Left ventricle myocardium inferior (tissue), 1 donor: ENCODE measurements around the gene FBXO2. TPM values are rescaled to one million over a fixed set of nuclear protein-coding genes. Genes with fewer than 3 reads are reported as not detected.
A peak's percentile ranks its signal among the peaks of the same experiment; 100 is the strongest.

Experiments used
- DNase-seq: peaks from one replicate; pipeline ENCODE4 v3.0.0-alpha.2; 2020
- H3K27ac ChIP-seq: fragments of 200-600 bp; replicated peaks from 2 replicates; pipeline ENCODE4 v1.8.0; 2021
- H3K27me3 ChIP-seq: fragments of 200-600 bp; 2 replicates; pipeline ENCODE4 v1.8.0; 2021; ENCODE audit warnings: low read depth
- H3K36me3 ChIP-seq: fragments of 200-600 bp; 2 replicates; pipeline ENCODE4 v1.8.0; 2021
- H3K4me1 ChIP-seq: fragments of 200-600 bp; 2 replicates; pipeline ENCODE4 v1.8.0; 2021
- H3K4me3 ChIP-seq: fragments of 200-600 bp; 2 replicates; pipeline ENCODE4 v1.8.0; 2021; ENCODE audit warnings: mild to moderate bottlenecking, moderate library complexity
- H3K9me3 ChIP-seq: fragments of 200-600 bp; replicated peaks from 2 replicates; pipeline ENCODE4 v1.8.0; 2021
- intact Hi-C: fragments of 100-400 bp; cut with micrococcal nuclease; formaldehyde crosslinking; loops from one replicate; pipeline ENCODE4 v1.11.0; 2022
- total RNA-seq: library from RNA; stranded (reverse); fragmentation: NEBNext Ultra II Directional; extraction: Animal tissue kit (Norgen Biotek cat#: 25700); gene quantifications from one replicate; pipeline ENCODE4 v1.2.1, GENCODE V29; 2021
- TF ChIP-seq, protein P1 (sequence below): fragments of 200-600 bp; IDR thresholded peaks from 2 replicates; pipeline ENCODE4 v1.8.0; 2021; ENCODE audit warnings: antibody characterized with exemption, mild to moderate bottlenecking, borderline replicate concordance
- donor health status: DM: no; HTN: yes; CAD: no; lungs with severe emphysema.

FBXO2 gene
- total RNA-seq, 1 donor from 2014 or later, result 1.9 TPM

DNA sequence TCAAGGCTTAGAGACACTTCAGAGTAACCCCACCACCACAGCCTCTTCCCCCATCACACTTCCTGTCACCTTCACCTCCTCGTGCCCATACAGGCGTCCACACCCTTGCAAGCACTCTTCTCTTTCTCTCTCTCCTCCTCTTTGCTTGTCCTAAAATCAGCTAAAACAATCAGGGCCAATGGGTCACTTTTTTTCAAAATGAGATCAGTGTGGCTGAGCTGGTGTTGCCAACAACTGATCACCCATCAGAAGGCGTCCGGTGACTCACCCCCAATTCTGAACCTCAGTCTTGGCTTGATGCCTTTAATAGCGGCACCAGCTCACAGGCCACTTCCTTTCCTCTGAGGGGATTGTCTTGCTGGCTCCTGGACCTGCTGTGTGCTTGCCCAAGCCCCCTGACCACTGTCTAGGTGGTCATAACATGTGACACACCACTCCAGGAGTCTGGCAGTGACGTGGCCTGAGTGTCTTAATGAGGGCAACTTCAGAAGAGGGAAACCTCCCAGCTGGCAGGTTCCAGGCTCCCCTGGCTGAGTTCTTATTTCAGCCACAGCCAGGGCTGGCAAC lies 38.9 kb upstream of the FBXO2 start:
- Histone ChIP-seq H3K4me1 (peaks cover 14% of the 10 kb centered on the region), H3K27ac (no peak overlapping the region), H3K27me3 (peaks cover 93% of the 10 kb centered on the region), H3K4me3 (no peak overlapping the region), H3K9me3 (no peaks in the 10 kb centered on the region), H3K36me3 (no peaks in the 10 kb centered on the region)
- TF ChIP-seq, protein P1, sequence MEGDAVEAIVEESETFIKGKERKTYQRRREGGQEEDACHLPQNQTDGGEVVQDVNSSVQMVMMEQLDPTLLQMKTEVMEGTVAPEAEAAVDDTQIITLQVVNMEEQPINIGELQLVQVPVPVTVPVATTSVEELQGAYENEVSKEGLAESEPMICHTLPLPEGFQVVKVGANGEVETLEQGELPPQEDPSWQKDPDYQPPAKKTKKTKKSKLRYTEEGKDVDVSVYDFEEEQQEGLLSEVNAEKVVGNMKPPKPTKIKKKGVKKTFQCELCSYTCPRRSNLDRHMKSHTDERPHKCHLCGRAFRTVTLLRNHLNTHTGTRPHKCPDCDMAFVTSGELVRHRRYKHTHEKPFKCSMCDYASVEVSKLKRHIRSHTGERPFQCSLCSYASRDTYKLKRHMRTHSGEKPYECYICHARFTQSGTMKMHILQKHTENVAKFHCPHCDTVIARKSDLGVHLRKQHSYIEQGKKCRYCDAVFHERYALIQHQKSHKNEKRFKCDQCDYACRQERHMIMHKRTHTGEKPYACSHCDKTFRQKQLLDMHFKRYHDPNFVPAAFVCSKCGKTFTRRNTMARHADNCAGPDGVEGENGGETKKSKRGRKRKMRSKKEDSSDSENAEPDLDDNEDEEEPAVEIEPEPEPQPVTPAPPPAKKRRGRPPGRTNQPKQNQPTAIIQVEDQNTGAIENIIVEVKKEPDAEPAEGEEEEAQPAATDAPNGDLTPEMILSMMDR, result no peak
- intact Hi-C loops, result no loop called here
- no peak for DNase-seq

DNA sequence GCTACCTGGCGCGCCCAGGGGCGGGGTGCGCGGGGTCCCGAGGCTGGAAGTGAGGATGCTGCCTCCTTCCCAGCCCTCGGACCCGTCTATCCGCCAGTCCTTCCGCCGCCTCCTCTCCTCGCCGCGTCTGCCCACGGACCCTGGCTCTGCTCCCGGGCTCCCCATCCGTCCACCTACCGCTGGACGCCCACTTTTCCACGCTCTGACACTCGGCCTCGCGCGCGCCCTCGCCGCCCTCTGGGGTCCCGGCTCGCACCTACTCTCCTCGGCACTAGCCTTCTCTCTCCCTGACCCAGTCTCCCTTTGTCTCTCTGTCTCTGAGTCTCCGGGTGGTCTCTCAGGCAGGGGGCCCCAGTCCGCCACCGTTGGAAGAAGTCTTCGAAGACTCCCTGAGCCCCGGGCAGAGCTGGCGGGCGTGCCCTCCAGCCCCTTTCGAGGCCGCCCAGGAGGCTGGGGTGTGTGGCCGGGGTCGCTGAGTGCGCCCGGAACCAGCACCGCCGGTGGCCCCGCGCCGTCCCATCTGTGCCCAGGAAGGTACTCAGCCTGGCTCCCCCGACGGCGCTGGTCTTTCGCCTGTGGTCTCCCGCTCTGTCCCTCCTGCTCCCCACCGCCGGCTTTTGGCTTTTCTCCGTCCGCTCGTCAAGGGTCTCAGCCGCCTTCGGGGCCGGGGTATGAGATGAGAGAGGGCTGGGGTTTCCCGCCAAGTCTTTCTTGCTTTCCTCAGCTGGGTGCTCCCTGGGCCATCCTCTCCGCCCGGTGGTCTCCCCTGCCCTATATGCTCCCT lies 37.9 kb upstream of the FBXO2 start:
- intact Hi-C loops, result no loop called here
- Histone ChIP-seq H3K36me3 (no peaks in the 10 kb centered on the region), H3K27ac (no peak overlapping the region), H3K9me3 (no peaks in the 10 kb centered on the region), H3K4me3 (peak overlapping the region; percentile 53), H3K27me3 (peaks cover 93% of the 10 kb centered on the region), H3K4me1 (peaks cover 14% of the 10 kb centered on the region)
- TF ChIP-seq, protein P1, result no peak
- DNase-seq, result no peak

DNA sequence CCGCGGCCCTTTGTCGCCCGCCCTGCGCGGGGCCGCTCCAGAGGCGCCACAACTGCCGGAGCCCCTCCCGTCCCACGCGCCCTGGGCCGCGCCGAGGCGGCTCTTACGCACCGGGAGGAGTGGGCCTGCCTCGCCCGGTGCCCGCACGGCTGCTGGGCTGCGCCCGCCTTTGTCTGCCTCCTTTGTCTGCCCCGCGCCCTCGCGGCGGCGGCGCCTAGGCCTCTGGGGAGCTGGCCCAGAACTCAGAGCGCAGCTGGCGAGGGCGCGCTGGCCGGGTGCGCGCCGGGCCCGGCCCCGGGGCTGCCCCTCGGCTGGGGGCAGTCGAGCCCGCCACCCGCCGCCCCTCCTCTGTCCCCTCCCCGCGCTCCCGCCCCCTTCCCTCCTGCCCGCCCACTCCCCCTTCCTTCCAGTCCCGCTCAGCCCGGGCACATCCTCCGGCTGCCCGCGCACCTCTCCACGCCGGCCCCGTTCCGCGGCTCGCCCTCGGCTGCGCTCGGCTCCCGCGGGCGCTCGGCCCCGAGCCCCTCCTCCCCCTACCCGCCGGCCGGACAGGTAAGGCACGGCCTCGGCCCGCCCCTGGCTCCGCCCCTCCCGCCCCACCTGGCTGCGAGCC lies 37.2 kb upstream of the FBXO2 start, which contains the start of gene DRAXIN:
DRAXIN (plus strand) TSS at position 409 of the 613 bp plus-strand sequence. CDS start 14,549 bp downstream, outside the sequence.
- no peak for DNase-seq
- peak within 1 kb of the TSS; percentile 53 for H3K4me3 ChIP-seq
- peaks cover 14% of the 10 kb centered on the region for H3K4me1 ChIP-seq

DNA sequence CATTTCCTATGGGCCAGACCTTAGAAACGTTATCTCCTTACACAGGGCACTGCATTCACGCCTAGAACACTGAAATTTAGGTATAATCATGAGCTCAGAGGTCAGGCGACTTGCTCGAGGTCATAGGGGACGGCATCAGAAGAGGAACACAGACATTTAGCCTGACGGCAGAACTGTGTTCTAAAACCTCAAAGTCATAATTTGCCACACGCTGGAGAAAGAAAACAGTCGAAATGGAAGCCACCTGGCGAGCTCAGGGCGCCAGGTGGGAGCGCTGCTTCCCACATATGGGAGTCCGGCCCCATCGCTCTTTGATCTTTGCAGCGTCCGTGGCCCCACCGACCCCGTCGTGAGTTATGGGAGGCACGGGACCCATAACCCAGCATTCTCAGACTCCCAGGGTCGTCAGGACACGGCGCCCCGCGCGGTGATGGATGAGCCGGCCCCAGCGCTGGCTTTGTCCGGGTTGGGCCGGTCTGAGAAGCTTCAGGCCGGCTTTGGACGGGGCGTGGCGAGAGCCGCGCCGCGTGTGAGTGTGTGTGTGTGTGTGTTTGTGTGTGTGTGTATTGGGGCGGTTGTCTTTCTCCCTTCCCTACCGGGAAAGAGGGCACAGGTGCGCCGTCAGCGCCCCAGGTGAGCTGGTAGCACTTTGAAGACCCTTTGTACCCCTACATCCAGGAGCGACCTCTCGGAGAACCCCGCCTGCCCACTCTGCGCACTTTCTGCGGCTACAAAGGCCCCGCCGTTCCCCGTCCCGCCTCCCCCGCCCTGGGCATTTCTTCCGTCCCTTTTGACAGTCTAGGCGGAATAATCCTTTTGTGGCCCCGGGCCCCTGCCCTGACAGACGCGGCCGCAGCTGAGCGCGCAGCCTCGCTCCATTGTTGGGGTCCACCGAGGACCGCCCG lies 36.4 kb upstream of the FBXO2 start:
- intact Hi-C loops, result no loop called here
- TF ChIP-seq, protein P1, result no peak
- no peaks in the 10 kb centered on the region for H3K36me3 ChIP-seq
- H3K4me1 ChIP-seq, result peaks cover 14% of the 10 kb centered on the region
- no peaks in the 10 kb centered on the region for H3K9me3 ChIP-seq
- peak overlapping the region; percentile 53 for H3K4me3 ChIP-seq
- H3K27me3 ChIP-seq, result peaks cover 91% of the 10 kb centered on the region
- no peak overlapping the region for H3K27ac ChIP-seq
- DNase-seq, result no peak

More for the DNA sequence above, 37.2 kb upstream of the FBXO2 start, which contains the start of gene DRAXIN:
- intact Hi-C loops, result no loop called here
- no peaks in the 10 kb centered on the region for H3K9me3 ChIP-seq
- no peak within 1 kb of the TSS for H3K27ac ChIP-seq
- H3K27me3 ChIP-seq, result peaks cover 91% of the 10 kb centered on the region
- H3K36me3 ChIP-seq, result no peaks in the 10 kb centered on the region
- TF ChIP-seq, protein P1, result no peak

DNA sequence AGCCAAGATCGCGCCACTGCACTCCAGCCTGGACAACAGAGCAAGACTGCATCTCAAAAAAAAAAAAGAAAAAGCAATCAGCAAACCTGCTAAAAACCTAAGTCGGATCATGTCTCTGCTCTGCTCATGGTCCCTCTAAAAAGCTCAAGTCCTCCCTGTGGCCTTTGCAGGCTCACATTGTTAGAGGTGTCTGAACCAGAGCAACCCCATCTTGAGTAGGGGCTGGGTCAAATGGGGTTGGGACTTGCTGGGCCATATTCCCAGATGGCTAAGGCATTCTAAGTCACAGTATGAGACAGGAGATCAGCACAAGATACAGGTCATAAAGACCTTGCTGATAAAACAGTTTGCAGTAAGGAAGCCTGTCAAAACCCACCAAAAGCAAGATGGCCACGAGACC lies 34.3 kb upstream of the FBXO2 start:
- Histone ChIP-seq H3K36me3 (no peaks in the 10 kb centered on the region), H3K4me3 (no peak overlapping the region), H3K27ac (no peak overlapping the region), H3K27me3 (peaks cover 81% of the 10 kb centered on the region), H3K4me1 (peaks cover 14% of the 10 kb centered on the region), H3K9me3 (no peaks in the 10 kb centered on the region)
- intact Hi-C loops, result no loop called here
- TF ChIP-seq, protein P1, result no peak
- DNase-seq, result no peak
